NCI-H510A (cell line): ENCODE data around the gene UGT1A3.
"Not testable (repeated sequence)": the region's sequence is repeated elsewhere in the genome, so short reads cannot be mapped to it uniquely, and the experiment has no call there.

ENCODE experiments used
- DNase-seq: peaks from one replicate; lab custom pipeline; 2025; lab: John Stamatoyannopoulos, UW

UGT1A3 gene

GRCh38 chr2:233707940-233708644, 20.8 kb upstream of the UGT1A3 start:
- no peak for DNase-seq

GRCh38 chr2:233708942-233709341, 19.9 kb upstream of the UGT1A3 start:
- DNase-seq, result no peak

GRCh38 chr2:233711312-233712008, 17.4 kb upstream of the UGT1A3 start:
- DNase-seq, result peak; percentile 70

DNA sequence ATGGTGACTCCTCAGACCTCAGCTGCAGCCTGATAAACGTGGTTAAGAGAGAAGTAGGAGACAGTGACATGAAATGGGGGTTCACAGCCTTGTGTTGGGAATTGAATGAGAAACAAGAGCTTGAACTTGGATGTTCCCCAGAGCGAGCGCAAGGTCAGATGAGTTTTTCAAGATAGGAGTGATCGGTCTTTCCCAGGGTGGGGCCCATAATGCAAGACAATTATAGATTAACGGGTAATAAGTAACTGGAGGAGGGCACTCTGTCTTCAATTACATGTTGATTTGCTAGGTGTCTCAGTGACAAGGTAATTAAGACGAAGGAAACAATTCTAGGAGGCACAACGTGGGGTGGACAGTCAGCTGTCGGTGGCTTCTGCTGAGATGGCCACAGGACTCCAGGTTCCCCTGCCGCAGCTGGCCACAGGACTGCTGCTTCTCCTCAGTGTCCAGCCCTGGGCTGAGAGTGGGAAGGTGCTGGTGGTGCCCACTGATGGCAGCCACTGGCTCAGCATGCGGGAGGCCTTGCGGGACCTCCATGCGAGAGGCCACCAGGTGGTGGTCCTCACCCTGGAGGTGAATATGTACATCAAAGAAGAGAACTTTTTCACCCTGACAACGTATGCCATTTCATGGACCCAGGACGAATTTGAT, 16.1 kb upstream of the UGT1A3 start, which contains the start of gene UGT1A5:
Gene UGT1A5 (plus strand): TSS at position 297 of the 651 bp plus-strand sequence. CDS start 85 bp downstream, at position 382.
- no peak for DNase-seq

DNA sequence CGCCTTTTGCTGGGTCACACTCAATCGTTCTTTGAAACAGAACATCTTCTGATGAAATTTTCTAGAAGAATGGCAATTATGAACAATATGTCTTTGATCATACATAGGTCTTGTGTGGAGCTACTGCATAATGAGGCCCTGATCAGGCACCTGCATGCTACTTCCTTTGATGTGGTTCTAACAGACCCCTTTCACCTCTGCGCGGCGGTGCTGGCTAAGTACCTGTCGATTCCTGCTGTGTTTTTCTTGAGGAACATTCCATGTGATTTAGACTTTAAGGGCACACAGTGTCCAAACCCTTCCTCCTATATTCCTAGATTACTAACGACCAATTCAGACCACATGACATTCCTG, 15.6 kb upstream of the UGT1A3 start:
- DNase-seq, result no peak

GRCh38 chr2:233714121-233714520, 14.7 kb upstream of the UGT1A3 start:
- DNase-seq, result no peak

DNA sequence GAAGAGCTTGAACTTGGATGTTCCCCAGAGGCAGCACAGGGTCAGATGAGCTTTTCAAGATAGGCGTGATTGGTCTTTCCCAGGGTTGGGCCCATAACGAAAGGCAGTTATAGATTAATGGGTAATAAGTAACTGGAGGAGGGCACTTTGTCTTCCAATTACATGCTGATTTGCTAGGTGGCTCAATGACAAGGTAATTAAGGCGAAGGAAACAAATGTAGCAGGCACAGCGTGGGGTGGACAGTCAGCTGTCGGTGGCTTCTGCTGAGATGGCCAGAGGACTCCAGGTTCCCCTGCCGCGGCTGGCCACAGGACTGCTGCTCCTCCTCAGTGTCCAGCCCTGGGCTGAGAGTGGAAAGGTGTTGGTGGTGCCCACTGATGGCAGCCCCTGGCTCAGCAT, 10.3 kb upstream of the UGT1A3 start, which contains the start of gene UGT1A4:
Gene UGT1A4 (plus strand): TSS at position 185 of the 400 bp plus-strand sequence. CDS start 85 bp downstream, at position 270.
- DNase-seq, result no peak

DNA sequence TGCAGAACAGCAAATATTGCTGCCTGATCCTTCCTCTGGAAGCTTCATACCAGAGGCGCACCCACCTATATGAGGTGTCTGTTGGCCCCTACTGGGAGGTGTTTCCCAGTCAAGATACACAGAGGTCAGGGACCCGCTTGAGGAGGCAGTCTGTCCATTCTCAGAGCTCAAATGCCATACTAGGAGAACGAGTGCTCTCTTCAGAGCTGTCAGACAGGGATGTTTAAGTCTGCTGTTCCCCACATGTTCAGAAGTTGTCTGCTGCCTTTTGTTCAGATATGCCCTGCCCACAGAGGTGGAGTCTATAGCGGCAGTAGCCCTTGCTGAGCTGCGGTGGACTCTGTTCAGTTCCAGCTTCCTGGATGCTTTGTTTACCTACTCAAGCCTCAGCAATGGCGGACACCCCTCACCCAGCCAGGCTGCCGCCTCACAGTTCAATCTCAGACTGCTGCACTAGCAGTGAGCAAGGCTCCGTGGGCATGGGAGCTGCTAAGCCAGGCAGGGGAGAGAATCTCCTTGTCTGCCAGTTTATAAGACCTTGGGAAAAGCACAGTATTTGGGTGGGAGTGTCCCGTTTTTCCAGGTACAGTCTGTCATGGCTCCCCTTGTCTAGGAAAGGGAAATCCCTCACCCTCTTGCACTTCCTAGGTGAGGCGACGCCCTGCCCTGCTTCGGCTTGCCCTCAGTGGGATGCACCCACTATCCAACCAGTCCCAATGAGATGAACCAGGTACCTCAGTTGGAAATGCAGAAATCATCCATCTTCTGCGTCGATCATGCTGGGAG, 8.2 kb downstream of the UGT1A3 start:
- DNase-seq, result not testable (repeated sequence)

DNA sequence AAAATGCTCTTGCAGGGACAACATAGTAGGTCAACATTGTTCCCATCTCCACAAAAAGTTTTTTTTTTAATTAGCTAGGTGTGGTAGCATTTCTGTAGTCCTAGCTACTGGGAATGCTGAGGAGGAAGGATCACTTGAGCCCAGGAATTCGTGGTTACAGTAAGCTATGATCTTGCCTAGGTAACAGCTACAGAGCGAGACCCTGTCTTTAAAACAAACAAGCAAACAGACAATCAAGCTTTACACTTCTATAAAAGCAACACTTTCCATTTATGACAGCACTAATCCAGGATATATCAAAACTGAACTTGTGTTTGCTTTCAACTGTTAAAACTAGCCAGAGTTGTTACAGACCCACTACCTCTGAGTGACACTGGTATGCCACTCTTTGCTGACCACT, 12.0 kb downstream of the UGT1A3 start:
- DNase-seq, result no peak

- no peak for DNase-seq
Measured at GRCh38 chr2:233743464-233744259, 14.8 kb downstream of the UGT1A3 start.

DNA sequence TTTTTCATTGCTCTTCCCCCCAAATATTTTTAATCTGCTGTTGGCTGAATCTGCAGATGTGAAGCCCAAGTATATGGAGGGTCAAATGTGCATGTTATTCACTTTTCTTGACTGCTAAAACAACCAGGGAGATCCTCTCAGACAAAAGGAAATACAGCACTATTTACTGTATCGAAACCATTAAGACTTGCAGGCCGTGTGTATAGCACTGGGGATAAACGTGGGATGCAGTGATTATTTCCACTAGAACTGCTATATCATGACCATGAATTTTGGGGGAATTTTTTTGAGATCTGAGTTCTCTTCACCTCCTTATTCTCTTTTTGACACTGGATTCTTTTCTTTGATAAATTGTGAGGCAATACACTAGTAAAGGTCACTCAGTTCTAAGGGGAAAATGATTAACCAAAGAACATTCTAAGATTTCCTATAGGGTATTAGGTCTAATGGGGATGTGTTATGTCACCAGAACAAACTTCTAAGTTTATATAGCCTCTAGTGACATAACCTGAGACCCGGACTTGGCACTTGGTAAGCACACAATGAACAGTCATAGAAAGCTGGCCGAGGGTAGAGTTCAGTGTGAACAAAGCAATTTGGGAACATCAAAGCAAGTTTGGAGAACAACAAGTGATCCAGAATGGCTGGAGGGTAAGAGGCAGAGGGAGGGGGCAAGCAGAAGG, 16.4 kb downstream of the UGT1A3 start:
- no peak for DNase-seq

- not testable (repeated sequence) for DNase-seq
Measured at GRCh38 chr2:233745838-233746237, 17.0 kb downstream of the UGT1A3 start.

- no peak for DNase-seq
Measured at GRCh38 chr2:233746475-233747282, 17.8 kb downstream of the UGT1A3 start.

DNA sequence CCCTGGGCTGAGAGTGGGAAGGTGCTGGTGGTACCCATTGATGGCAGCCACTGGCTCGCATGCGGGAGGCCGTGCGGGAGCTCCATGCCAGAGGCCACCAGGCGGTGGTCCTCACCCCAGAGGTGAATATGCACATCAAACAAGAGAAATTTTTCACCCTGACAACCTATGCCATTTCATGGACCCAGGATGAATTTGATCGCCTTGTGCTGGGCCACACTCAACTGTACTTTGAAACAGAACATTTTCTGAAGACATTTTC, 18.4 kb downstream of the UGT1A3 start:
- DNase-seq, result no peak

- DNase-seq, result not testable (repeated sequence)
Measured at GRCh38 chr2:233750689-233751088, 21.8 kb downstream of the UGT1A3 start.

GRCh38 chr2:233751212-233752009, 22.6 kb downstream of the UGT1A3 start:
- DNase-seq, result not testable (repeated sequence)

DNA sequence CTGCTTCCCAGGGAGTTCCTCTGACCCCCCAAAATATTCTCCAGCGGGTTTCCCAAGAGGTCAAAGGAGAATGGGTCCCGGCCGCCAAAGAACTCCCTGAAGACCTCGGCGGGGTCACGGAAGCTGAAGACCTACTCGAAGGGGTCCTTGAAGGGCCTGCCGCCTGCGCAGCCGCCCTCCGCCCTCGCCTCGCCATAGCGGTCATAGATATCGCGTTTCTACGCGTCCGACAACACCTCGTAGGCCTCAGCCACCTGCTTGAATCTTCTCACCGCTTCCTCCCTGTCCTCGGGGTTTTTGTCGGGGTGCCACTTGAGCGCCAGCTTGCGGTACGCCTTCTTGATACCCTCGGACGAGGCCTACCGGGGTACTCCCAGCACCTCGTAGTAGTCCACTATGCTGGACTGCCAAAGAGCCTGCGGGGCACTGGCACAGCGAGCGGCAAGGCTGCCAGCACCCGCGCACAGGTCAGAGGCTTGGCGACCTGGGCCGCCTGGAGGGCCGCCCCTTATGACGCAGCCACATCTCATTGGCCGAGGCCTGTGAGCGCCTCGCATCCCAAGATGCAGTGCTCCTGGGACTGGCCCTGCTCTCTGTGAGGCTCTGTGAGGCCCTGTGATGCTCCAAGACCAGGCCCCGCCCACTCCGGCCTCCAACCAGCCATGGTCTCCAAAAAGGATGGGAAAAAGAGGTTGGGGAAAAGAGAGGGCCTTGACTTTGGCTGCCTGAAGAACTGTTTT, 26.2 kb downstream of the UGT1A3 start:
- no peak for DNase-seq

GRCh38 chr2:233756429-233757081, 27.7 kb downstream of the UGT1A3 start:
- no peak for DNase-seq
